Measurements from ENCODE around the gene NEBL. TPM values are rescaled to one million over a fixed set of nuclear protein-coding genes. Genes with fewer than 3 reads are reported as not detected.

Gene NEBL
- total RNA-seq, 2 donors from 2014 or later = 15.5 to 17.9 TPM

- intact Hi-C loops (cut with DNase I, micrococcal nuclease) = no loop called here
- ATAC-seq (peak; percentile 94), DNase-seq (no peak)
These were observed 18.8 kb downstream of the NEBL start for GRCh38 chr10:20877986-20878983.

GRCh38 chr10:20877554-20877953 is 19.6 kb downstream of the NEBL start:
- DNase-seq = no peak
- intact Hi-C loops (cut with DNase I, micrococcal nuclease) = no loop called here
- no peak for ATAC-seq

GRCh38 chr10:20874261-20874660 is 22.9 kb downstream of the NEBL start:
- intact Hi-C loops (cut with DNase I, micrococcal nuclease) = no loop called here
- no peak for ATAC-seq
- DNase-seq = no peak

- no peak for ATAC-seq
- no peak for DNase-seq
- intact Hi-C loops (cut with DNase I, micrococcal nuclease) = no loop called here
These were observed 25.1 kb downstream of the NEBL start for GRCh38 chr10:20871970-20872369.

GRCh38 chr10:20870834-20871233 is 26.3 kb downstream of the NEBL start:
- no peak for DNase-seq
- no peak for ATAC-seq
- intact Hi-C loops (cut with DNase I, micrococcal nuclease) = no loop called here

- DNase-seq (no peak), ATAC-seq (no peak)
- intact Hi-C loops (cut with DNase I, micrococcal nuclease) = no loop called here
These were observed 34.1 kb downstream of the NEBL start for GRCh38 chr10:20863008-20863407.

GRCh38 chr10:20858292-20859124 is 38.6 kb downstream of the NEBL start:
- ATAC-seq (peak; percentile 60), DNase-seq (no peak)
- intact Hi-C loops (cut with DNase I, micrococcal nuclease) = loop anchor here in 1 of 2 donors (10.0 kb wide), 1 partner anchor 1444 kb away; no protein-coding TSS in a partner anchor

- intact Hi-C loops (cut with DNase I, micrococcal nuclease) = loop anchor here in 1 of 2 donors (10.0 kb wide), 1 partner anchor 1442 kb away; no protein-coding TSS in a partner anchor
- DNase-seq (no peak), ATAC-seq (no peak)
These were observed 40.6 kb downstream of the NEBL start for GRCh38 chr10:20856484-20856883.

- DNase-seq (no peak), ATAC-seq (no peak)
- intact Hi-C loops (cut with DNase I, micrococcal nuclease) = loop anchor here in 1 of 2 donors (10.0 kb wide), 1 partner anchor 1441 kb away; no protein-coding TSS in a partner anchor
These were observed 41.6 kb downstream of the NEBL start for GRCh38 chr10:20855398-20856038.

- DNase-seq = no peak
These were observed 43.8 kb downstream of the NEBL start for GRCh38 chr10:20853276-20853675.

GRCh38 chr10:20852303-20852702 is 44.8 kb downstream of the NEBL start:
- DNase-seq (no peak), ATAC-seq (no peak)
- intact Hi-C loops (cut with DNase I, micrococcal nuclease) = loop anchor here in 1 of 2 donors (10.0 kb wide), 1 partner anchor 1438 kb away; no protein-coding TSS in a partner anchor

More at GRCh38 chr10:20853276-20853675, 43.8 kb downstream of the NEBL start:
- ATAC-seq = no peak
- intact Hi-C loops (cut with DNase I, micrococcal nuclease) = loop anchor here in 1 of 2 donors (10.0 kb wide), 1 partner anchor 1438 kb away; no protein-coding TSS in a partner anchor

GRCh38 chr10:20847512-20847911 is 49.6 kb downstream of the NEBL start:
- DNase-seq (no peak), ATAC-seq (no peak)
- intact Hi-C loops (cut with DNase I, micrococcal nuclease) = no loop called here

GRCh38 chr10:20846263-20846662 is 50.8 kb downstream of the NEBL start:
- ATAC-seq (no peak), DNase-seq (no peak)
- intact Hi-C loops (cut with DNase I, micrococcal nuclease) = no loop called here

GRCh38 chr10:20841419-20841818 is 55.7 kb downstream of the NEBL start:
- ATAC-seq = no peak
- intact Hi-C loops (cut with DNase I, micrococcal nuclease) = no loop called here
- DNase-seq = no peak

GRCh38 chr10:20839910-20840309 is 57.2 kb downstream of the NEBL start:
- ATAC-seq = no peak
- intact Hi-C loops (cut with DNase I, micrococcal nuclease) = no loop called here
- DNase-seq = no peak

- ATAC-seq (no peak), DNase-seq (no peak)
- intact Hi-C loops (cut with DNase I, micrococcal nuclease) = no loop called here
These were observed 58.0 kb downstream of the NEBL start for GRCh38 chr10:20839141-20839540.

GRCh38 chr10:20836401-20836800 is 60.7 kb downstream of the NEBL start:
- intact Hi-C loops (cut with DNase I, micrococcal nuclease) = no loop called here
- ATAC-seq = no peak
- DNase-seq = no peak

GRCh38 chr10:20835335-20835734 is 61.8 kb downstream of the NEBL start:
- no peak for ATAC-seq
- intact Hi-C loops (cut with DNase I, micrococcal nuclease) = no loop called here
- DNase-seq = no peak

GRCh38 chr10:20834825-20835224 is 62.3 kb downstream of the NEBL start:
- no peak for ATAC-seq
- intact Hi-C loops (cut with DNase I, micrococcal nuclease) = no loop called here

More at GRCh38 chr10:20834825-20835224, 62.3 kb downstream of the NEBL start:
- DNase-seq = no peak

Data from left colon (tissue), 2 donors.